K562 (cell line): ENCODE measurements around the gene ZNF503. TPM values are rescaled to one million over a fixed set of nuclear protein-coding genes. Genes with fewer than 3 reads are reported as not detected.

Experiments used
- ATAC-seq: fragments of 200-7000 bp; cut with Tn5 transposase; 3 replicates; pipeline ENCODE4 v1.9.1; 2020; ENCODE audit warnings: moderate library complexity
- BruUV-seq: library from RNA; stranded (reverse); fragments of 400-500 nt; replicated peaks from 2 replicates; lab custom pipeline; 2021; lab: Mats Ljungman, UMichigan
- CTCF ChIA-PET: fragments of 300-600 bp; formaldehyde crosslinking; extraction: SDS; loops from one replicate; lab custom pipeline; 2021; ENCODE audit warnings: low intra/inter-chr PET ratio; lab: Yijun Ruan, JAX
- POLR2A ChIA-PET: fragments of 300-600, 350-650 bp; sonication (Branson Sonifier 250); formaldehyde crosslinking; extraction: SDS; loops from one replicate; lab custom pipeline; 2021; ENCODE audit warnings: antibody characterized with exemption, inconsistent platforms; lab: Yijun Ruan, JAX
- DNase-seq, 4 experiments: peaks; one replicate each; pipeline versions ENCODE4 v3.0.0 to v3.0.0-alpha.2; 2011 to 2018; ENCODE audit warnings: low spot score in 3 of 4, mixed read lengths in 3 of 4; ENCODE audit errors: extremely low read depth in 1 of 4
- FAIRE-seq: peaks from 2 replicates; lab custom pipeline; 2011; peaks lifted over from hg19 to GRCh38; lab: Jason Lieb, UNC
- H2AFZ ChIP-seq: 2 replicates; pipeline ENCODE4 v1.6.0; 2011; ENCODE audit warnings: low read depth, low read length, control low read depth, inconsistent platforms
- H3K27ac ChIP-seq: fragments of 200-600 bp; 3 replicates; pipeline ENCODE4 v1.8.0; 2011; ENCODE audit warnings: low read depth, mild to moderate bottlenecking, control low read depth, inconsistent platforms, low read length, moderate library complexity, mixed read lengths; ENCODE audit errors: extremely low read depth
- H3K27me3 ChIP-seq, 2 experiments: fragments of 300-600 bp in 1 of 2; 2 replicates in 1 of 2; 3 replicates in 1 of 2; pipeline versions ENCODE4 v1.6.0 to v1.8.0; 2011; ENCODE audit warnings: inconsistent platforms in 2 of 2, low read length in 2 of 2, mild to moderate bottlenecking in 1 of 2, mixed read lengths in 1 of 2, moderate library complexity in 1 of 2; ENCODE audit not compliant: control insufficient read depth in 2 of 2, insufficient read depth in 2 of 2
- H3K36me3 ChIP-seq: fragments of 300-600 bp; 3 replicates; pipeline ENCODE4 v1.8.0; 2011; ENCODE audit warnings: mild to moderate bottlenecking, low read length, inconsistent platforms; ENCODE audit not compliant: control insufficient read depth, insufficient read depth
- H3K4me1 ChIP-seq, 2 experiments: fragments of 200-600 bp in 1 of 2; replicated peaks in 1 of 2; 2 replicates in 1 of 2; 3 replicates in 1 of 2; pipeline versions ENCODE4 v1.5.1 to v1.8.0; 2011; ENCODE audit warnings: inconsistent platforms in 2 of 2, low read length in 2 of 2, mild to moderate bottlenecking in 1 of 2, mixed read lengths in 1 of 2, moderate library complexity in 1 of 2; ENCODE audit not compliant: control insufficient read depth in 2 of 2, insufficient read depth in 2 of 2
- H3K4me2 ChIP-seq: 2 replicates; pipeline ENCODE4 v1.6.1; 2011; ENCODE audit warnings: low read length, control low read depth, inconsistent platforms, mixed read lengths; ENCODE audit not compliant: insufficient read depth
- H3K4me3 ChIP-seq: fragments of 200-600 bp; sonication (generic), shearing (Covaris generic); 2 replicates; pipeline ENCODE4 v1.5.1; 2016; ENCODE audit warnings: control low read depth, inconsistent platforms
- H3K79me2 ChIP-seq: fragments of 200-600 bp; 3 replicates; pipeline ENCODE4 v1.8.0; 2011; ENCODE audit warnings: low read length, inconsistent platforms; ENCODE audit not compliant: control insufficient read depth, insufficient read depth
- H3K9ac ChIP-seq, 2 experiments: 2 replicates each; pipeline versions ENCODE4 v1.6.0 to v1.6.1; 2011; ENCODE audit warnings: low read depth in 2 of 2, low read length in 2 of 2, control low read depth in 1 of 2, inconsistent platforms in 1 of 2, mild to moderate bottlenecking in 1 of 2, mixed read lengths in 1 of 2; ENCODE audit not compliant: insufficient read depth in 1 of 2
- H3K9me1 ChIP-seq: one replicate; pipeline ENCODE4 v1.6.0; 2011; ENCODE audit warnings: inconsistent platforms, mild to moderate bottlenecking, low read length, moderate library complexity; ENCODE audit not compliant: control insufficient read depth, insufficient read depth
- H3K9me3 ChIP-seq: replicated peaks from 2 replicates; pipeline ENCODE4 v1.5.1; 2011; ENCODE audit warnings: low read depth, low read length, inconsistent platforms; ENCODE audit not compliant: control insufficient read depth, insufficient read depth
- H4K20me1 ChIP-seq: replicated peaks from 2 replicates; pipeline ENCODE4 v1.6.1; 2011; ENCODE audit warnings: low read length, inconsistent platforms, mixed read lengths; ENCODE audit not compliant: control insufficient read depth, insufficient read depth
- CEBPZ ChIP-seq: fragments of 150-350 bp; IDR thresholded peaks from 2 replicates; pipeline ENCODE4 v1.6.1; 2014; ENCODE audit warnings: low read depth, mild to moderate bottlenecking, low read length, borderline replicate concordance
- DACH1 ChIP-seq: fragments of 450-650 bp; IDR thresholded peaks from 2 replicates; pipeline ENCODE4 v1.6.1; 2018; ENCODE audit not compliant: partially characterized antibody
- HDAC8 ChIP-seq: fragments of 450-650 bp; IDR thresholded peaks from 2 replicates; pipeline ENCODE4 v1.6.1; 2016; ENCODE audit warnings: mild to moderate bottlenecking, missing genetic modification characterization, moderate library complexity, missing compliant biosample characterization
- KDM5B ChIP-seq: fragments of 200-600 bp; sonication (generic); IDR thresholded peaks from 2 replicates; pipeline ENCODE4 v1.6.1; 2012; ENCODE audit warnings: low read depth, mild to moderate bottlenecking, moderate library complexity, low read length, control low read depth, inconsistent platforms; ENCODE audit not compliant: insufficient replicate concordance
- RBM17 ChIP-seq: fragments of 200-400 bp; formaldehyde crosslinking; IDR thresholded peaks from 2 replicates; pipeline ENCODE4 v1.6.1; 2017; ENCODE audit warnings: low read depth, mild to moderate bottlenecking, low read length, borderline replicate concordance
- STAT5B ChIP-seq: fragments of 250-450 bp; sonication (Bioruptor Pico); IDR thresholded peaks from 2 replicates; pipeline ENCODE4 v1.8.0; 2021; ENCODE audit warnings: mild to moderate bottlenecking, inconsistent platforms
- ZBTB34 ChIP-seq: fragments of 250-450 bp; sonication (Bioruptor Pico); IDR thresholded peaks from 2 replicates; pipeline ENCODE4 v1.8.0; 2021; ENCODE audit warnings: mild to moderate bottlenecking, moderate library complexity
- ZNF253 ChIP-seq: fragments of 250-450 bp; sonication (Bioruptor Pico); conservative IDR thresholded peaks from 2 replicates; pipeline ENCODE4 v1.6.1; 2021; ENCODE audit warnings: mild to moderate bottlenecking
- ZNF445 ChIP-seq: fragments of 250-450 bp; sonication (Bioruptor Pico); IDR thresholded peaks from 2 replicates; pipeline ENCODE4 v1.4.0; 2020; ENCODE audit warnings: low read depth, mild to moderate bottlenecking, moderate library complexity
- WGBS: fragments of 100-300 bp; shearing (Covaris generic); methylation state at CpG from one replicate; pipeline ENCODE4 v1.1.6; 2016; ENCODE audit warnings: low coverage, mixed read lengths; ENCODE audit not compliant: insufficient coverage; ENCODE audit errors: missing lambda C conversion rate; 5-methylcytosine and 5-hydroxymethylcytosine counted together
- in situ Hi-C: fragments of 300-500 bp; cut with MboI; formaldehyde crosslinking; loops from 4 replicates; pipeline ENCODE4 v1.15.0; 2018; ENCODE audit warnings: inconsistent platforms, mixed read lengths
- intact Hi-C: fragments of 100-400 bp; cut with micrococcal nuclease; formaldehyde crosslinking; loops from 2 replicates; pipeline ENCODE4 v1.14.2; 2022
- polyA plus RNA-seq, 8 experiments: library from polyadenylated mRNA; depleted of rRNA in 4 of 8; stranded (reverse) in 5 of 8; unstranded in 3 of 8; fragments of >200 nt; fragmentation: Nextera tagmentation in 2 of 8; fragmentation: Illumina TruSeq in 1 of 8; extraction: Ambion mirVana in 2 of 8; extraction: Trizol in 1 of 8; gene quantifications; 2 replicates each; pipeline versions ENCODE4 v1.2.1 to v1.2.3, GENCODE V29; 2011 to 2014; ENCODE audit warnings: inconsistent platforms in 1 of 8, missing spikeins in 1 of 8
- total RNA-seq, 7 experiments: library from RNA; depleted of rRNA in 6 of 7; stranded (reverse); fragments of >200 nt in 6 of 7; fragmentation: Illumina TruSeq in 2 of 7; extraction: Trizol in 2 of 7; gene quantifications; 2 replicates each; pipeline versions ENCODE4 v1.2.1 to v1.2.3, GENCODE V29; 2011 to 2021; ENCODE audit warnings: low replicate concordance in 1 of 7

The ZNF503 gene
- total and polyA plus RNA-seq, 9 of the 15 experiments (the other 6 are each of a cell fraction or from before 2014, with no cell fraction given): not detected

GRCh38 chr10:75379817-75380216 is 21.7 kb downstream of the ZNF503 start:
- BruUV-seq: no TSS peak
- FAIRE-seq (no peak), ATAC-seq (no peak), DNase-seq (no peak)
- Histone ChIP-seq H3K4me3 (no peak overlapping the region), H3K9me1 (no peaks in the 10 kb centered on the region), H3K36me3 (no peaks in the 10 kb centered on the region), H3K4me1 (peaks cover 0 to 7% of the 10 kb centered on the region in 2 experiments; a peak in 2 of 5 replicates), H4K20me1 (no peaks in the 10 kb centered on the region; the same call in 1 of the 2 replicates), H3K27me3 (peaks cover 3 to 6% of the 10 kb centered on the region in 2 experiments; a peak in 1 of 5 replicates), H3K9ac (no peak overlapping the region), H3K9me3 (no peaks in the 10 kb centered on the region), H3K4me2 (no peak overlapping the region), H3K27ac (no peak overlapping the region), H2AFZ (no peak overlapping the region), H3K79me2 (no peaks in the 10 kb centered on the region)
- WGBS: 8% methylated on average over 6 of the region's 6 CpGs
- intact Hi-C loops: no loop called here
- TF ChIP-seq HDAC8 (no peak), STAT5B (CRISPR knock-in tag) (no peak), RBM17 (no peak), ZNF253 (CRISPR knock-in tag) (no peak), ZBTB34 (no peak), KDM5B (no peak), CEBPZ (no peak), ZNF445 (CRISPR knock-in tag) (no peak), DACH1 (no peak)
- ChIA-PET CTCF (no interaction called here), POLR2A (no interaction called here)
- in situ Hi-C loops: no loop called here
